HepG2 (cell line): ENCODE measurements around the gene FRMPD2. TPM values are rescaled to one million over a fixed set of nuclear protein-coding genes. Genes with fewer than 3 reads are reported as not detected.

Experiments
- BORCS8-MEF2B ChIP-seq: sonication (generic); formaldehyde crosslinking; IDR thresholded peaks from 2 replicates; pipeline ENCODE4 v1.8.0; 2022; ENCODE audit warnings: mild to moderate bottlenecking, missing genetic modification reagents
- CBX5 ChIP-seq: sonication (generic); formaldehyde crosslinking; IDR thresholded peaks from 2 replicates; pipeline ENCODE4 v1.4.0; 2020; ENCODE audit warnings: missing genetic modification reagents, borderline replicate concordance
- CREB1 ChIP-seq, 2 experiments: fragments of 450-650 bp in 1 of 2; IDR thresholded peaks; 2 replicates each; pipeline ENCODE4 v1.6.1; 2016 to 2017; ENCODE audit warnings: control low read depth in 1 of 2, mild to moderate bottlenecking in 1 of 2, missing compliant biosample characterization in 1 of 2, missing genetic modification characterization in 1 of 2
- E2F1 ChIP-seq: sonication (generic); formaldehyde crosslinking; IDR thresholded peaks from 2 replicates; pipeline ENCODE4 v1.5.0; 2020; ENCODE audit warnings: missing genetic modification reagents
- EED ChIP-seq: sonication (generic); formaldehyde crosslinking; IDR thresholded peaks from 2 replicates; pipeline ENCODE4 v1.5.0; 2020; ENCODE audit warnings: mild to moderate bottlenecking, missing genetic modification reagents
- HIVEP1 ChIP-seq: sonication (generic); formaldehyde crosslinking; IDR thresholded peaks from 2 replicates; pipeline ENCODE4 v1.4.0; 2020; ENCODE audit warnings: mild to moderate bottlenecking, missing genetic modification reagents
- KAT2B ChIP-seq: fragments of 150-350 bp; IDR thresholded peaks from 2 replicates; pipeline ENCODE4 v1.6.1; 2014; ENCODE audit warnings: low read depth, low read length, borderline replicate concordance
- MATR3 ChIP-seq: sonication (generic); formaldehyde crosslinking; IDR thresholded peaks from 2 replicates; pipeline ENCODE4 v1.4.0; 2020; ENCODE audit warnings: missing genetic modification reagents
- NCOR1 ChIP-seq: fragments of 200-600 bp; sonication (generic); IDR thresholded peaks from 2 replicates; pipeline ENCODE4 v1.7.0; 2017; ENCODE audit warnings: antibody characterized with exemption, low read length, borderline replicate concordance
- NFE2L1 ChIP-seq: sonication (generic); formaldehyde crosslinking; IDR thresholded peaks from 2 replicates; pipeline ENCODE4 v1.4.0; 2020; ENCODE audit warnings: missing genetic modification reagents, mild to moderate bottlenecking, borderline replicate concordance
- NFIC ChIP-seq: IDR thresholded peaks from 2 replicates; pipeline ENCODE4 v1.6.1; 2012; ENCODE audit warnings: mild to moderate bottlenecking, low read length, inconsistent platforms
- NPAS2 ChIP-seq: sonication (generic); formaldehyde crosslinking; IDR thresholded peaks from 2 replicates; pipeline ENCODE4 v1.8.0; 2022; ENCODE audit warnings: mild to moderate bottlenecking, missing genetic modification reagents, borderline replicate concordance
- NR1H2 ChIP-seq: sonication (generic); formaldehyde crosslinking; IDR thresholded peaks from 2 replicates; pipeline ENCODE4 v1.8.1; 2022; ENCODE audit warnings: low read depth, missing genetic modification reagents, borderline replicate concordance
- PAWR ChIP-seq: sonication (generic); formaldehyde crosslinking; IDR thresholded peaks from 2 replicates; pipeline ENCODE4 v1.4.0; 2020; ENCODE audit warnings: missing genetic modification reagents, mild to moderate bottlenecking, borderline replicate concordance
- TEAD3 ChIP-seq: optimal IDR thresholded peaks from 2 replicates; pipeline ENCODE3; 2016; ENCODE audit warnings: borderline replicate concordance
- TFDP1 ChIP-seq: IDR thresholded peaks from 2 replicates; pipeline ENCODE4 v1.6.1; 2016; ENCODE audit warnings: missing compliant biosample characterization, missing genetic modification reagents, borderline replicate concordance
- ZC3H4 ChIP-seq: sonication (generic); formaldehyde crosslinking; IDR thresholded peaks from 2 replicates; pipeline ENCODE4 v1.4.0; 2020; ENCODE audit warnings: missing genetic modification reagents, borderline replicate concordance
- ZFP1 ChIP-seq: IDR thresholded peaks from 2 replicates; pipeline ENCODE4 v1.6.1; 2016
- ZFYVE20 ChIP-seq: sonication (generic); formaldehyde crosslinking; IDR thresholded peaks from 2 replicates; pipeline ENCODE4 v1.8.0; 2023; ENCODE audit warnings: low read depth, mild to moderate bottlenecking, moderate library complexity, missing genetic modification reagents, borderline replicate concordance
- ZNF17 ChIP-seq: sonication (generic); formaldehyde crosslinking; IDR thresholded peaks from 2 replicates; pipeline ENCODE4 v1.5.0; 2020; ENCODE audit warnings: mild to moderate bottlenecking, missing genetic modification reagents
- ZNF552 ChIP-seq: sonication (generic); formaldehyde crosslinking; IDR thresholded peaks from 2 replicates; pipeline ENCODE4 v1.9.0; 2022; ENCODE audit warnings: missing genetic modification reagents, mild to moderate bottlenecking, borderline replicate concordance
- ZNF567 ChIP-seq: sonication (generic); formaldehyde crosslinking; IDR thresholded peaks from 2 replicates; pipeline ENCODE4 v1.8.1; 2023; ENCODE audit warnings: mild to moderate bottlenecking, missing genetic modification reagents, borderline replicate concordance
- ZNF589 ChIP-seq: sonication (generic); formaldehyde crosslinking; conservative IDR thresholded peaks from 2 replicates; pipeline ENCODE4 v1.8.0; 2022; ENCODE audit warnings: mild to moderate bottlenecking, moderate library complexity, missing genetic modification reagents
- ZNF777 ChIP-seq: sonication (generic); formaldehyde crosslinking; IDR thresholded peaks from 2 replicates; pipeline ENCODE4 v1.4.0; 2020; ENCODE audit warnings: missing genetic modification reagents
- polyA plus RNA-seq, 8 experiments: library from polyadenylated mRNA; depleted of rRNA in 3 of 8; stranded (reverse) in 7 of 8; unstranded in 1 of 8; fragments of >200 nt; fragmentation: Illumina TruSeq in 4 of 8; extraction: Trizol in 4 of 8; gene quantifications; 2 replicates each; pipeline versions ENCODE4 v1.2.1 to v1.2.3, GENCODE V29; 2011 to 2016; ENCODE audit warnings: low read depth in 4 of 8, missing spikeins in 1 of 8, mixed read lengths in 1 of 8; ENCODE audit not compliant: insufficient read depth in 1 of 8
- total RNA-seq, 5 experiments: library from RNA; depleted of rRNA; stranded (reverse); fragments of >200 nt; fragmentation: Illumina TruSeq; extraction: Trizol; gene quantifications; 2 replicates each; pipeline ENCODE4 v1.2.3, GENCODE V29; 2016; ENCODE audit warnings: low read depth in 1 of 5
- TF ChIP-seq, protein P1 (sequence below): sonication (generic); formaldehyde crosslinking; IDR thresholded peaks from 2 replicates; pipeline ENCODE4 v1.5.1; 2020; ENCODE audit warnings: missing genetic modification reagents, mild to moderate bottlenecking, borderline replicate concordance

The FRMPD2 gene
- total and polyA plus RNA-seq, 2 of the 13 experiments (the other 11 are each of a cell fraction or from before 2014, with no cell fraction given): 0.45 to 1.3 TPM

DNA sequence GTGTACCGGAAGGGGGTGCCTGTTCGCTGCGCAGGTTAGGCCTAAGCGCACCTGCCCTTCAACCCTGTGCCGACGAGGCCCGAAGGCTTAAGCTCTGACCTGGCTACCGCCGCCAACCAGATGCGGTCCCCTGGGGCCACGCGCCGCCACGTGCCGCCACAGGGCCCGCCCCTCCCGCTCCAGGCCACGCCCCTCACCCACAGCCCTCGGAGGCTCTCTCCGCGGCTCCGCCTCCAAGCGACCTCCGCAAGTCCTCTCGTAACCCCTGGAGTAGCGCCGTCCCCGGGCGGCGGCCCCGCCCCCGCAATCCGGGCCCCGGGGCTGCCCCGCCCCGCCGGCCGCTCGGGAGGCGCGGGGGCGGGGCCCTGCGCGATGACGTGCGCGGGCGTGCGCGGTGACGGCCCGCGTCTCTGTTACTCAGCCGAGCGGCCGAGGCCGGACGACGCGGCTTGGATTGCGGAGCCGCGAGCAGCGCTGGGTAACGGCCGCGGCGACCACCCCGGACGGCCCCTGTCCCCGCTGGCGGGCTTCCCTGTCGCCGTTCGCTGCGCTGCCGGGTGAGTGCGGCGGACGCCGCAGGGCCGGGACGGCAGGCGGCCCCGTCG, 31.9 kb upstream of the FRMPD2 start, which contains the start of gene MAPK8 (continued):
- peak; percentile 82; the same call in 1 of the 2 replicates for TF ChIP-seq CREB1 (IDR thresholded peaks at IDR 0.05)
- peak; percentile 47; the same call in 1 of the 2 replicates for TF ChIP-seq CREB1 (CRISPR knock-in tag; IDR thresholded peaks at IDR 0.05)
- no peak for TF ChIP-seq ZNF567 (CRISPR knock-in tag)
- TF ChIP-seq EED (CRISPR knock-in tag): peak; percentile 34; the same call in 1 of the 2 replicates
- TF ChIP-seq ZNF552 (CRISPR knock-in tag): peak; percentile 52; the same call in 1 of the 2 replicates
- TF ChIP-seq NPAS2 (CRISPR knock-in tag): no peak
- TF ChIP-seq NR1H2 (CRISPR knock-in tag): no peak
- peak; percentile 16 for TF ChIP-seq TEAD3
- TF ChIP-seq NFE2L1 (CRISPR knock-in tag): no peak
- peak; percentile 62; the same call in 1 of the 2 replicates for TF ChIP-seq BORCS8-MEF2B (CRISPR knock-in tag)
- TF ChIP-seq CBX5: no peak; the same call in 1 of the 2 replicates
- TF ChIP-seq TFDP1 (CRISPR knock-in tag): peak; percentile 91; the same call in 1 of the 2 replicates
- no peak for TF ChIP-seq NFIC
- no peak for TF ChIP-seq KAT2B
- no peak for TF ChIP-seq ZFP1 (CRISPR knock-in tag)
- no peak for TF ChIP-seq MATR3 (CRISPR knock-in tag)
- no peak for TF ChIP-seq ZNF17 (CRISPR knock-in tag)
- peak; percentile 91 for TF ChIP-seq HIVEP1 (CRISPR knock-in tag)
- TF ChIP-seq ZFYVE20 (CRISPR knock-in tag): no peak
- no peak for TF ChIP-seq PAWR (CRISPR knock-in tag)
- TF ChIP-seq E2F1 (CRISPR knock-in tag): 0 out of 2 replicates have a peak, but pooled peaks have one; percentile 48
- TF ChIP-seq NCOR1: no peak
- TF ChIP-seq, protein P1, sequence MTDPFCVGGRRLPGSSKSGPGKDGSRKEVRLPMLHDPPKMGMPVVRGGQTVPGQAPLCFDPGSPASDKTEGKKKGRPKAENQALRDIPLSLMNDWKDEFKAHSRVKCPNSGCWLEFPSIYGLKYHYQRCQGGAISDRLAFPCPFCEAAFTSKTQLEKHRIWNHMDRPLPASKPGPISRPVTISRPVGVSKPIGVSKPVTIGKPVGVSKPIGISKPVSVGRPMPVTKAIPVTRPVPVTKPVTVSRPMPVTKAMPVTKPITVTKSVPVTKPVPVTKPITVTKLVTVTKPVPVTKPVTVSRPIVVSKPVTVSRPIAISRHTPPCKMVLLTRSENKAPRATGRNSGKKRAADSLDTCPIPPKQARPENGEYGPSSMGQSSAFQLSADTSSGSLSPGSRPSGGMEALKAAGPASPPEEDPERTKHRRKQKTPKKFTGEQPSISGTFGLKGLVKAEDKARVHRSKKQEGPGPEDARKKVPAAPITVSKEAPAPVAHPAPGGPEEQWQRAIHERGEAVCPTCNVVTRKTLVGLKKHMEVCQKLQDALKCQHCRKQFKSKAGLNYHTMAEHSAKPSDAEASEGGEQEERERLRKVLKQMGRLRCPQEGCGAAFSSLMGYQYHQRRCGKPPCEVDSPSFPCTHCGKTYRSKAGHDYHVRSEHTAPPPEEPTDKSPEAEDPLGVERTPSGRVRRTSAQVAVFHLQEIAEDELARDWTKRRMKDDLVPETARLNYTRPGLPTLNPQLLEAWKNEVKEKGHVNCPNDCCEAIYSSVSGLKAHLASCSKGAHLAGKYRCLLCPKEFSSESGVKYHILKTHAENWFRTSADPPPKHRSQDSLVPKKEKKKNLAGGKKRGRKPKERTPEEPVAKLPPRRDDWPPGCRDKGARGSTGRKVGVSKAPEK (CRISPR knock-in tag): no peak
- TF ChIP-seq ZNF777 (CRISPR knock-in tag): peak; percentile 83
- TF ChIP-seq ZC3H4 (CRISPR knock-in tag): no peak
- TF ChIP-seq ZNF589: peak; percentile 94
